SK-N-MC (cell line): ENCODE data around the gene RIOX2.

ENCODE experiments used
- DNase-seq: peaks from one replicate; pipeline ENCODE4 v3.0.0-alpha.2; 2011; ENCODE audit warnings: low read depth, low spot score
- H3K27ac ChIP-seq: fragments of 200-600 bp; sonication (generic); 2 replicates; pipeline ENCODE4 v1.5.1; 2016; ENCODE audit warnings: mixed run types
- H3K36me3 ChIP-seq: fragments of 200-600 bp; sonication (generic); 2 replicates; pipeline ENCODE4 v1.6.1; 2017; ENCODE audit warnings: antibody characterized with exemption, low read length, mixed read lengths; ENCODE audit not compliant: insufficient read depth
- H3K4me3 ChIP-seq: fragments of 200-600 bp; sonication (generic); 2 replicates; pipeline ENCODE4 v1.5.1; 2016
- H3K9ac ChIP-seq: fragments of 200-600 bp; sonication (generic); 2 replicates; pipeline ENCODE4 v1.8.0; 2017; ENCODE audit warnings: mixed run types, mixed read lengths; ENCODE audit not compliant: insufficient read length
- H3K9me3 ChIP-seq: fragments of 200-600 bp; sonication (generic); 2 replicates; pipeline ENCODE4 v1.6.1; 2017; ENCODE audit warnings: low read depth, mild to moderate bottlenecking, antibody characterized with exemption, low read length, moderate library complexity, mixed read lengths
- EZH2 ChIP-seq: fragments of 200-600 bp; sonication (generic); IDR thresholded peaks from one replicate; pipeline ENCODE4 v1.6.1; 2017; ENCODE audit warnings: antibody characterized with exemption
- FOXP2 ChIP-seq: optimal IDR thresholded peaks from 2 replicates; pipeline ENCODE3; 2011; ENCODE audit warnings: mild to moderate bottlenecking, moderate library complexity; ENCODE audit not compliant: insufficient read depth; ENCODE audit errors: extremely low read length, control extremely low read depth
- POLR2AphosphoS5 ChIP-seq: IDR thresholded peaks from 2 replicates; pipeline ENCODE4 v1.6.1; 2012; ENCODE audit warnings: mild to moderate bottlenecking, low read depth, low read length, borderline replicate concordance

Gene RIOX2

DNA sequence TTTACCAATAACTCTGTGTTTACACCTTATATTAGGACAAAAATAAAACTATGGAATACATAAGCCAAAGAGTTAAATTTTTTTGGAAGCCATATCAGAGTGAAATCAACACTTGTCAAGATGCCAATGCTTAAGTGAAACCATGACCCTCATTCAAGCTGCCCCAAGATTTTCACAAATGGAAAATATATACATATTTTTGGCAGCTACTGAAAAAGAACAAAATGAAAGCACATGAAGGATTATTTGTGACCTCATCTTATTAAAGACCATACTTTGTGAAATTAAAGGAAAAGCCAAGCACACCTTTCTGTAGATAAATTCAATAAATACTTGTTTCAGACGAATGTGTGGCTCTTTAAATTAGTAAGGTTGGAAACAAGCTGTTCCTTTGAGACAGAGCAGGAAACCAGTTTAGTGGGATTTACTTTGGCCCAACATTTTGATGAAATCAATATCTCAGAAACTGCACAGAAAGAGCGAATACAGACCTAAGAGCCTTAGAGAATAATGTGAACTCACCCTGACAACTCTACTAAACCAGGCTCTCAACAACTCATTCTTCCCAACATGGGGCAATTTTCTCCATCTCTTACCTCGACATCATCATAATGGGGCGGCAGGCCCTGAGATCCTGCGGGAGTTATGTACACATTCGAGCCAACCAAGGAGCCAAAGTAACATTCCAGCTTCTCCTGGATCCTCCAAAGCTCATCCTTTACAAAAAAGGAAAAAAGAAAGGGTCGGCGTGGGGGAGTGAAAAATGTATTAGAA, 11.1 kb downstream of the RIOX2 start:
- TF ChIP-seq FOXP2 (no peak), EZH2 (no peak), POLR2AphosphoS5 (no peak)
- Histone ChIP-seq H3K36me3 (peaks cover 9% of the 10 kb centered on the region; the same call in 1 of the 2 replicates), H3K9ac (no peak overlapping the region), H3K4me3 (no peak overlapping the region), H3K9me3 (no peaks in the 10 kb centered on the region), H3K27ac (no peak overlapping the region)
- DNase-seq, result no peak

DNA sequence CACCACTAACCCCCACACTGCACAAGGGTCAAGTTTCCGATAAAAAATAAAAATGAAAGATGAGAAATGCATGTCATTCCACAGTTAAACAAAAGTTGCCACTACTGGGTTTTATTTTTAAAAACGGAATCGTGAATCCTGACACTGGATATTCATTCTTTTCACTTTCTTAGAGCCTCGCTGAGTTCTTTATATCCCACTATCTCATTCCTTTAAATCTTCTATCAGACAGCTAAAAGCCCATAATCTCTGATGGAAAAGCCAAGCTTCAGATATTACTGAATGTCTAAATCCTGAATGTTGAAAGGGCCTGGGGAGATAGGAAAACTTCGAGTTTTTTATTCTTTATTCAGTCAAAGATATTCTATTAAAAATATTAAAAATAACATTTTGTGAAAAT, 11.7 kb downstream of the RIOX2 start:
- Histone ChIP-seq H3K9me3 (no peaks in the 10 kb centered on the region), H3K27ac (no peak overlapping the region), H3K9ac (no peak overlapping the region), H3K36me3 (peaks cover 4% of the 10 kb centered on the region; the same call in 1 of the 2 replicates), H3K4me3 (no peak overlapping the region)
- no peak for DNase-seq
- TF ChIP-seq POLR2AphosphoS5 (no peak), FOXP2 (no peak), EZH2 (no peak)

DNA sequence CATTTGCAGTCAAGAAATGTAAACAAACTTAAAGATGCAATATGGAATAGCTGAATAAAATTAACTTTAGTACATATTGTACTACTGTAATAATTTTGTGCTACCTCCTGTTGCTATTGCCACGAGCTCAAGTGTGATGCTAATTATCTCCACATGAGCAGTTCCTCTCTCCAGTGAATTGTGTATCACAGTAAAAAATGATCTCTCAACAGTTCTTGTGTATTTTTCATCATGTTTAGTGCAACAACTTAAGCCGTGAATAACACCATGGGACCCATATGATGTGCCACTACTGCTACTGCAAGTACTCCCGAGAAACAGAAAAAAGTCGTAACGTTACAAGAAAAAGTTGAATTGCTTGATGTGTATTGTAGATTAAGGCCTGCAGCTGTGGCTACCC, 12.4 kb downstream of the RIOX2 start:
- H3K4me3 ChIP-seq, result no peak overlapping the region
- H3K9ac ChIP-seq, result no peak overlapping the region
- no peaks in the 10 kb centered on the region for H3K9me3 ChIP-seq
- H3K27ac ChIP-seq, result no peak overlapping the region
- no peak for TF ChIP-seq POLR2AphosphoS5
- no peak for DNase-seq
- H3K36me3 ChIP-seq, result peaks cover 4% of the 10 kb centered on the region; the same call in 1 of the 2 replicates

DNA sequence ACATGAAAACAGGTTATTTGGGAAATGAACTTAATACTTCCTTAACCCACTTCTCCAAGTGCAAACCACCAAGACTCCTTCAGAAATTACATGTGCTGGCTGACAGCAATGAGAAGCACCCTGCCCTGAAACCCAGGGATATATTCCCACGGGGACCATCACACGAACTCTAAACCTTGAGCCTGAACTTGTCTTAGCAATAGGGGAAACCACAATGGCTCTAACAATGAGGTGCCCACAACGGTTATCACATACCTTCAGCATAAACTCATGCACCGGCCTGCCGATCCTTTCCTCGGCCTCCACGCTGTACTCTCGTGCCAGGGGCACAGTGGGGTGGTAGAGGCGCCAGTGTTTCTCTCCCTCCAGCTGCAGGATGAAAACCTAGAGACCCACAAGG, 13.4 kb downstream of the RIOX2 start:
- H3K4me3 ChIP-seq, result no peak overlapping the region
- TF ChIP-seq EZH2 (no peak), FOXP2 (no peak), POLR2AphosphoS5 (no peak)
- H3K27ac ChIP-seq, result no peak overlapping the region
- no peak for DNase-seq
- H3K36me3 ChIP-seq, result peaks cover 4% of the 10 kb centered on the region; the same call in 1 of the 2 replicates
- no peaks in the 10 kb centered on the region for H3K9me3 ChIP-seq
- H3K9ac ChIP-seq, result no peak overlapping the region

GRCh38 chr3:97958396-97958795, 13.8 kb downstream of the RIOX2 start:
- TF ChIP-seq EZH2 (no peak), POLR2AphosphoS5 (no peak), FOXP2 (no peak)
- H3K9ac ChIP-seq, result no peak overlapping the region
- no peak overlapping the region for H3K4me3 ChIP-seq
- H3K27ac ChIP-seq, result no peak overlapping the region
- peaks cover 4% of the 10 kb centered on the region; the same call in 1 of the 2 replicates for H3K36me3 ChIP-seq
- no peak for DNase-seq
- H3K9me3 ChIP-seq, result no peaks in the 10 kb centered on the region

GRCh38 chr3:97957617-97958311, 14.5 kb downstream of the RIOX2 start:
- Histone ChIP-seq H3K36me3 (peaks cover 4% of the 10 kb centered on the region; the same call in 1 of the 2 replicates), H3K9me3 (no peaks in the 10 kb centered on the region), H3K27ac (no peak overlapping the region), H3K9ac (no peak overlapping the region), H3K4me3 (no peak overlapping the region)
- DNase-seq, result no peak
- TF ChIP-seq POLR2AphosphoS5 (no peak), EZH2 (no peak), FOXP2 (no peak)

DNA sequence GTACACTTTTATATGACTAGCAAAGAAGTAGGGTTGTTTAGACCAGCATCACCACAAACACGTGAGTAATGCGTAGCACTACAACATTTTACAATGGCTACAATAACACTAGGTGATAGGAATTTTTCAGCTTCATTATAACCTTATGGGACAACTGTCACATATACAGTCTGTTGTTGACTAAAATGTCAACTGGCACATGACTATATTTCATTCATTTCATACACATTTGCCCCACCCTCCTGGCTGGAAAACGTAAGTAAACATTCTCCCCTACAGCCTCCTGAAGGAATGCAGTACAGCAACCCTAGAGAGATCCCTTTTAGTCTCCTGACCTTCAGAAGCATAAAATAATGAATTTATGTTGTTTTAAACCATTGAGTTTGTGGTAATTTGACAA, 16.2 kb downstream of the RIOX2 start:
- H3K4me3 ChIP-seq, result no peak overlapping the region
- no peaks in the 10 kb centered on the region for H3K9me3 ChIP-seq
- DNase-seq, result no peak
- TF ChIP-seq POLR2AphosphoS5 (no peak), FOXP2 (no peak), EZH2 (no peak)
- peaks cover 4% of the 10 kb centered on the region; the same call in 1 of the 2 replicates for H3K36me3 ChIP-seq
- H3K9ac ChIP-seq, result no peak overlapping the region
- H3K27ac ChIP-seq, result no peak overlapping the region

GRCh38 chr3:97954228-97954827, 17.9 kb downstream of the RIOX2 start:
- no peak for TF ChIP-seq EZH2
- no peak for TF ChIP-seq POLR2AphosphoS5
- TF ChIP-seq FOXP2, result no peak
- no peak overlapping the region for H3K27ac ChIP-seq
- H3K36me3 ChIP-seq, result peaks cover 14% of the 10 kb centered on the region; the same call in 1 of the 2 replicates
- H3K9me3 ChIP-seq, result no peaks in the 10 kb centered on the region
- no peak overlapping the region for H3K4me3 ChIP-seq
- no peak for DNase-seq
- no peak overlapping the region for H3K9ac ChIP-seq
